HepG2 (cell line): Measurements from ENCODE around the gene KCNT2. TPM values are rescaled to one million over a fixed set of nuclear protein-coding genes. Genes with fewer than 3 reads are reported as not detected.

Source experiments
- ATAC-seq: fragments of 200-7000 bp; cut with Tn5 transposase; 3 replicates; pipeline ENCODE4 v1.9.1; 2020; ENCODE audit warnings: mild to moderate bottlenecking, moderate library complexity
- BruUV-seq: library from RNA; stranded (reverse); fragments of 400-500 nt; replicated peaks from 2 replicates; lab custom pipeline; 2021; lab: Mats Ljungman, UMichigan
- CTCF ChIA-PET: fragments of 300-600 bp; formaldehyde crosslinking; extraction: SDS; loops from one replicate; lab custom pipeline; 2021; ENCODE audit warnings: low total read pairs, inconsistent platforms, low intra/inter-chr PET ratio; lab: Yijun Ruan, JAX
- POLR2A ChIA-PET: fragments of 350-600 bp; sonication (Branson Sonifier 250); formaldehyde crosslinking; loops from one replicate; lab custom pipeline; 2020; ENCODE audit warnings: antibody characterized with exemption, inconsistent platforms; lab: Yijun Ruan, JAX
- DNase-seq: peaks from one replicate; pipeline ENCODE4 v3.0.0-alpha.2; 2015; ENCODE audit warnings: low spot score
- FAIRE-seq: peaks from 3 replicates; lab custom pipeline; 2011; peaks lifted over from hg19 to GRCh38; lab: Jason Lieb, UNC
- H2AFZ ChIP-seq: one replicate; pipeline ENCODE4 v1.6.1; 2011; ENCODE audit warnings: low read length, inconsistent platforms
- H3K27ac ChIP-seq: fragments of 300-600 bp; 3 replicates; pipeline ENCODE4 v1.8.0; 2011; ENCODE audit warnings: mixed run types, mild to moderate bottlenecking, mixed read lengths, low read length, inconsistent platforms; ENCODE audit not compliant: insufficient read depth; ENCODE audit errors: extremely low read length
- H3K27me3 ChIP-seq, 2 experiments: fragments of 200-600 bp in 1 of 2; 2 replicates in 1 of 2; 3 replicates in 1 of 2; pipeline versions ENCODE4 v1.6.0 to v1.8.0; 2011; ENCODE audit warnings: low read length in 2 of 2, mild to moderate bottlenecking in 2 of 2, moderate library complexity in 2 of 2, inconsistent platforms in 1 of 2; ENCODE audit not compliant: insufficient read depth in 2 of 2, control insufficient read depth in 1 of 2
- H3K36me3 ChIP-seq, 2 experiments: fragments of 200-600 bp in 1 of 2; replicated peaks in 1 of 2; 2 replicates in 1 of 2; 3 replicates in 1 of 2; pipeline versions ENCODE4 v1.5.1 to v1.8.0; 2011; ENCODE audit warnings: low read length in 2 of 2, inconsistent platforms in 1 of 2; ENCODE audit not compliant: insufficient read depth in 2 of 2, control insufficient read depth in 1 of 2
- H3K4me1 ChIP-seq: 2 replicates; pipeline ENCODE4 v1.5.1; 2012; ENCODE audit warnings: low read length, inconsistent platforms; ENCODE audit not compliant: insufficient read depth
- H3K4me2 ChIP-seq: 2 replicates; pipeline ENCODE4 v1.6.0; 2011; ENCODE audit warnings: low read depth, low read length, inconsistent platforms
- H3K4me3 ChIP-seq, 3 experiments: fragments of 200-600 bp in 1 of 3; sonication (generic), shearing (Covaris generic) in 1 of 3; replicated peaks in 1 of 3; 2 replicates each; pipeline ENCODE4 v1.5.1; 2011 to 2016; ENCODE audit warnings: low read length in 3 of 3, inconsistent platforms in 2 of 3, low read depth in 2 of 3, mild to moderate bottlenecking in 2 of 3, control low read depth in 1 of 3, mixed read lengths in 1 of 3; ENCODE audit not compliant: insufficient read depth in 1 of 3
- H3K79me2 ChIP-seq: one replicate; pipeline ENCODE4 v1.6.1; 2011; ENCODE audit warnings: low read length, inconsistent platforms; ENCODE audit not compliant: insufficient read depth
- H3K9ac ChIP-seq: 2 replicates; pipeline ENCODE4 v1.6.0; 2011; ENCODE audit warnings: mild to moderate bottlenecking, low read depth, low read length, inconsistent platforms; ENCODE audit not compliant: insufficient read depth
- H3K9me3 ChIP-seq: 2 replicates; pipeline ENCODE4 v1.5.1; 2012; ENCODE audit warnings: mild to moderate bottlenecking, low read length
- H4K20me1 ChIP-seq: 2 replicates; pipeline ENCODE4 v1.6.0; 2011; ENCODE audit warnings: inconsistent platforms, mild to moderate bottlenecking, low read length, moderate library complexity; ENCODE audit not compliant: insufficient read depth
- BRD4 ChIP-seq: sonication (generic); formaldehyde crosslinking; IDR thresholded peaks from 2 replicates; pipeline ENCODE4 v1.4.0; 2020; ENCODE audit warnings: missing genetic modification reagents
- FOXC1 ChIP-seq: sonication (generic); formaldehyde crosslinking; IDR thresholded peaks from 2 replicates; pipeline ENCODE4 v1.8.0; 2022; ENCODE audit warnings: mild to moderate bottlenecking, missing genetic modification reagents, borderline replicate concordance
- MAFF ChIP-seq: IDR thresholded peaks from 2 replicates; pipeline ENCODE4 v1.6.1; 2011; ENCODE audit warnings: low read depth, low read length, improper control_type of control experiment
- MAFK ChIP-seq, 2 experiments: IDR thresholded peaks in 1 of 2; conservative IDR thresholded peaks in 1 of 2; 2 replicates each; pipeline ENCODE4 v1.6.1; 2011; ENCODE audit warnings: improper control_type of control experiment in 2 of 2, low read length in 2 of 2
- PHF20 ChIP-seq: sonication (generic); formaldehyde crosslinking; IDR thresholded peaks from 2 replicates; pipeline ENCODE4 v1.5.0; 2020; ENCODE audit warnings: mild to moderate bottlenecking, missing genetic modification reagents
- SMAD1 ChIP-seq: sonication (generic); formaldehyde crosslinking; IDR thresholded peaks from 2 replicates; pipeline ENCODE4 v1.4.0; 2020; ENCODE audit warnings: missing genetic modification reagents, low read depth, mild to moderate bottlenecking, borderline replicate concordance
- ZMYM4 ChIP-seq: sonication (generic); formaldehyde crosslinking; IDR thresholded peaks from 2 replicates; pipeline ENCODE4 v1.8.1; 2023; ENCODE audit warnings: mild to moderate bottlenecking, missing genetic modification reagents
- ZNF263 ChIP-seq: sonication (generic); formaldehyde crosslinking; IDR thresholded peaks from 2 replicates; pipeline ENCODE4 v1.4.0; 2020; ENCODE audit warnings: missing genetic modification reagents
- ZNF660 ChIP-seq: sonication (generic); formaldehyde crosslinking; IDR thresholded peaks from 2 replicates; pipeline ENCODE4 v1.5.1; 2020; ENCODE audit warnings: mild to moderate bottlenecking, low read depth, missing genetic modification reagents, borderline replicate concordance
- ZNF768 ChIP-seq: sonication (generic); formaldehyde crosslinking; IDR thresholded peaks from 2 replicates; pipeline ENCODE4 v1.4.0; 2020; ENCODE audit warnings: missing genetic modification reagents
- WGBS: methylation state at CpG from one replicate; pipeline ENCODE4 v1.1.6; 2017; ENCODE audit warnings: low lambda C conversion rate; 5-methylcytosine and 5-hydroxymethylcytosine counted together
- in situ Hi-C: cut with HindIII; loops from 2 replicates; pipeline ENCODE4 v1.10.0; 2017; ENCODE audit warnings: low pct_unique_long_range_greater_than_20kb; ENCODE audit not compliant: extremely low pct_ligation_motif_present
- intact Hi-C: fragments of 100-400 bp; cut with micrococcal nuclease; formaldehyde crosslinking; loops from one replicate; pipeline ENCODE4 v1.10.0; 2022; ENCODE audit not compliant: unreplicated experiment
- polyA plus RNA-seq, 8 experiments: library from polyadenylated mRNA; depleted of rRNA in 3 of 8; stranded (reverse) in 7 of 8; unstranded in 1 of 8; fragments of >200 nt; fragmentation: Illumina TruSeq in 4 of 8; extraction: Trizol in 4 of 8; gene quantifications; 2 replicates each; pipeline versions ENCODE4 v1.2.1 to v1.2.3, GENCODE V29; 2011 to 2016; ENCODE audit warnings: low read depth in 4 of 8, missing spikeins in 1 of 8, mixed read lengths in 1 of 8; ENCODE audit not compliant: insufficient read depth in 1 of 8
- total RNA-seq, 5 experiments: library from RNA; depleted of rRNA; stranded (reverse); fragments of >200 nt; fragmentation: Illumina TruSeq; extraction: Trizol; gene quantifications; 2 replicates each; pipeline ENCODE4 v1.2.3, GENCODE V29; 2016; ENCODE audit warnings: low read depth in 1 of 5
- TF ChIP-seq, protein P1 (sequence below): sonication (generic); formaldehyde crosslinking; IDR thresholded peaks from 2 replicates; pipeline ENCODE4 v1.9.0; 2021; ENCODE audit warnings: mild to moderate bottlenecking, missing genetic modification reagents

The KCNT2 gene
- total and polyA plus RNA-seq, 2 of the 13 experiments (the other 11 are each of a cell fraction or from before 2014, with no cell fraction given) = not detected

DNA sequence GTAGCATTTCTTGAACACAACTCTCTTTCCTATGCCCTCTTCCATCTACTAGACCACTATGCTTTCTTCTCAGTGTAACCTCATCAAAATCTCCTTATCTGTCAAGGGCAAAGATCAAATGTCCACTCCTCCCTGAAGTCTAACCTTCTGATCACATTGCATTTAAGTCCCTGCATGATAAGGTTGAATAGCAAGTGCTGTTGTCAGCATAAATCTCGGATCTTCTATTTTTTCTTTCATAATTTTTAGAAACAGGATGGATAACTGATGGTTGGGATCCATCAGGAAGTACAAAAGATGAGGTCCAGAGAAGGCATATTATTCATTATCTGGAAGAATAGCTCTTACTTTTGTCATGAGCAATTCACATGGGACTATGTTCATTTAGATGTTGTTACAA lies 41.0 kb downstream of the KCNT2 start:
- H3K27ac ChIP-seq = no peak overlapping the region
- H3K79me2 ChIP-seq = no peaks in the 10 kb centered on the region
- 0% methylated on average over 1 of the region's 1 CpG for WGBS
- no peak overlapping the region for H3K9ac ChIP-seq
- no peak overlapping the region for H3K4me2 ChIP-seq
- H3K27me3 ChIP-seq = no peaks in the 10 kb centered on the region
- intact Hi-C loops = no loop called here
- no peaks in the 10 kb centered on the region for H3K4me1 ChIP-seq
- ATAC-seq = no peak
- in situ Hi-C loops = no loop called here
- no peaks in the 10 kb centered on the region for H4K20me1 ChIP-seq
- no peak for TF ChIP-seq ZNF660 (CRISPR knock-in tag)
- TF ChIP-seq MAFF = peak; percentile 31; the same call in 1 of the 2 replicates
- no peak for TF ChIP-seq ZNF263
- no peak for TF ChIP-seq ZNF768 (CRISPR knock-in tag)
- TF ChIP-seq SMAD1 (CRISPR knock-in tag) = no peak
- no peak for TF ChIP-seq BRD4
- TF ChIP-seq FOXC1 (CRISPR knock-in tag) = no peak
- no peak for TF ChIP-seq PHF20 (CRISPR knock-in tag)
- peak; percentile 60 to 73 for TF ChIP-seq MAFK (conservative IDR thresholded peaks at IDR 0.05 in 1 of 2, IDR thresholded peaks at IDR 0.05 in 1 of 2; ENCODE audit: low read length in 2 of 2)
- TF ChIP-seq, protein P1, sequence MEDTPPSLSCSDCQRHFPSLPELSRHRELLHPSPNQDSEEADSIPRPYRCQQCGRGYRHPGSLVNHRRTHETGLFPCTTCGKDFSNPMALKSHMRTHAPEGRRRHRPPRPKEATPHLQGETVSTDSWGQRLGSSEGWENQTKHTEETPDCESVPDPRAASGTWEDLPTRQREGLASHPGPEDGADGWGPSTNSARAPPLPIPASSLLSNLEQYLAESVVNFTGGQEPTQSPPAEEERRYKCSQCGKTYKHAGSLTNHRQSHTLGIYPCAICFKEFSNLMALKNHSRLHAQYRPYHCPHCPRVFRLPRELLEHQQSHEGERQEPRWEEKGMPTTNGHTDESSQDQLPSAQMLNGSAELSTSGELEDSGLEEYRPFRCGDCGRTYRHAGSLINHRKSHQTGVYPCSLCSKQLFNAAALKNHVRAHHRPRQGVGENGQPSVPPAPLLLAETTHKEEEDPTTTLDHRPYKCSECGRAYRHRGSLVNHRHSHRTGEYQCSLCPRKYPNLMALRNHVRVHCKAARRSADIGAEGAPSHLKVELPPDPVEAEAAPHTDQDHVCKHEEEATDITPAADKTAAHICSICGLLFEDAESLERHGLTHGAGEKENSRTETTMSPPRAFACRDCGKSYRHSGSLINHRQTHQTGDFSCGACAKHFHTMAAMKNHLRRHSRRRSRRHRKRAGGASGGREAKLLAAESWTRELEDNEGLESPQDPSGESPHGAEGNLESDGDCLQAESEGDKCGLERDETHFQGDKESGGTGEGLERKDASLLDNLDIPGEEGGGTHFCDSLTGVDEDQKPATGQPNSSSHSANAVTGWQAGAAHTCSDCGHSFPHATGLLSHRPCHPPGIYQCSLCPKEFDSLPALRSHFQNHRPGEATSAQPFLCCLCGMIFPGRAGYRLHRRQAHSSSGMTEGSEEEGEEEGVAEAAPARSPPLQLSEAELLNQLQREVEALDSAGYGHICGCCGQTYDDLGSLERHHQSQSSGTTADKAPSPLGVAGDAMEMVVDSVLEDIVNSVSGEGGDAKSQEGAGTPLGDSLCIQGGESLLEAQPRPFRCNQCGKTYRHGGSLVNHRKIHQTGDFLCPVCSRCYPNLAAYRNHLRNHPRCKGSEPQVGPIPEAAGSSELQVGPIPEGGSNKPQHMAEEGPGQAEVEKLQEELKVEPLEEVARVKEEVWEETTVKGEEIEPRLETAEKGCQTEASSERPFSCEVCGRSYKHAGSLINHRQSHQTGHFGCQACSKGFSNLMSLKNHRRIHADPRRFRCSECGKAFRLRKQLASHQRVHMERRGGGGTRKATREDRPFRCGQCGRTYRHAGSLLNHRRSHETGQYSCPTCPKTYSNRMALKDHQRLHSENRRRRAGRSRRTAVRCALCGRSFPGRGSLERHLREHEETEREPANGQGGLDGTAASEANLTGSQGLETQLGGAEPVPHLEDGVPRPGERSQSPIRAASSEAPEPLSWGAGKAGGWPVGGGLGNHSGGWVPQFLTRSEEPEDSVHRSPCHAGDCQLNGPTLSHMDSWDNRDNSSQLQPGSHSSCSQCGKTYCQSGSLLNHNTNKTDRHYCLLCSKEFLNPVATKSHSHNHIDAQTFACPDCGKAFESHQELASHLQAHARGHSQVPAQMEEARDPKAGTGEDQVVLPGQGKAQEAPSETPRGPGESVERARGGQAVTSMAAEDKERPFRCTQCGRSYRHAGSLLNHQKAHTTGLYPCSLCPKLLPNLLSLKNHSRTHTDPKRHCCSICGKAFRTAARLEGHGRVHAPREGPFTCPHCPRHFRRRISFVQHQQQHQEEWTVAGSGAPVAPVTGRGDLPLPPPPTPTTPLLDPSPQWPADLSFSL (CRISPR knock-in tag) = no peak
- no peak for TF ChIP-seq ZMYM4
- H3K4me3 ChIP-seq = no peak overlapping the region
- peaks cover 36% of the 10 kb centered on the region for H3K9me3 ChIP-seq
- ChIA-PET CTCF (no interaction called here), POLR2A (no interaction called here)
- no peaks in the 10 kb centered on the region for H3K36me3 ChIP-seq
- FAIRE-seq = no peak
- BruUV-seq = no TSS peak
- H2AFZ ChIP-seq = no peak overlapping the region
- no peak for DNase-seq
